A549 (cell line): ENCODE results near the gene EVX2.

Source experiments
- CHD4 ChIP-seq: fragments of 200-600 bp; sonication (generic); IDR thresholded peaks from 2 replicates; pipeline ENCODE4 v1.6.1; 2016; ENCODE audit warnings: antibody characterized with exemption, mild to moderate bottlenecking, borderline replicate concordance
- EP300 ChIP-seq, 2 experiments: fragments of >200 bp; sonication (Bioruptor Twin); formaldehyde crosslinking; IDR thresholded peaks; 2 replicates in 1 of 2; 3 replicates in 1 of 2; pipeline ENCODE4 v1.6.1; 2016 to 2017
- JUN ChIP-seq, 2 experiments: fragments of >200 bp; sonication (Bioruptor Twin); formaldehyde crosslinking; IDR thresholded peaks; 2 replicates in 1 of 2; 3 replicates in 1 of 2; pipeline ENCODE4 v1.6.1; 2016 to 2017
- NR3C1 ChIP-seq: fragments of >200 bp; sonication (Bioruptor Twin); formaldehyde crosslinking; IDR thresholded peaks from 3 replicates; pipeline ENCODE4 v1.6.1; 2017
- POLR2A ChIP-seq: IDR thresholded peaks from 2 replicates; pipeline ENCODE4 v1.6.1; 2012; ENCODE audit warnings: mild to moderate bottlenecking, low read length
- POLR2AphosphoS2 ChIP-seq: conservative IDR thresholded peaks from 2 replicates; pipeline ENCODE4 v1.6.1; 2012; ENCODE audit warnings: low read length, improper control_type of control experiment, inconsistent platforms
- RFX5 ChIP-seq: fragments of 450-650 bp; IDR thresholded peaks from 2 replicates; pipeline ENCODE4 v1.7.1; 2014; ENCODE audit warnings: antibody characterized with exemption, mild to moderate bottlenecking, moderate library complexity
- ZFP36 ChIP-seq: fragments of 450-650 bp; IDR thresholded peaks from 2 replicates; pipeline ENCODE4 v1.6.1; 2014; ENCODE audit warnings: borderline replicate concordance; ENCODE audit not compliant: partially characterized antibody
- TF ChIP-seq, protein P1 (sequence below): fragments of >200 bp; sonication (Bioruptor Twin); formaldehyde crosslinking; IDR thresholded peaks from 3 replicates; pipeline ENCODE4 v1.5.1; 2016
- TF ChIP-seq, protein P2 (sequence below): fragments of 150-350 bp; IDR thresholded peaks from 2 replicates; pipeline ENCODE4 v1.6.1; 2014; ENCODE audit warnings: low read depth, mild to moderate bottlenecking, low read length
- TF ChIP-seq, protein P3 (sequence below): IDR thresholded peaks from 2 replicates; pipeline ENCODE4 v1.6.1; 2012

DNA sequence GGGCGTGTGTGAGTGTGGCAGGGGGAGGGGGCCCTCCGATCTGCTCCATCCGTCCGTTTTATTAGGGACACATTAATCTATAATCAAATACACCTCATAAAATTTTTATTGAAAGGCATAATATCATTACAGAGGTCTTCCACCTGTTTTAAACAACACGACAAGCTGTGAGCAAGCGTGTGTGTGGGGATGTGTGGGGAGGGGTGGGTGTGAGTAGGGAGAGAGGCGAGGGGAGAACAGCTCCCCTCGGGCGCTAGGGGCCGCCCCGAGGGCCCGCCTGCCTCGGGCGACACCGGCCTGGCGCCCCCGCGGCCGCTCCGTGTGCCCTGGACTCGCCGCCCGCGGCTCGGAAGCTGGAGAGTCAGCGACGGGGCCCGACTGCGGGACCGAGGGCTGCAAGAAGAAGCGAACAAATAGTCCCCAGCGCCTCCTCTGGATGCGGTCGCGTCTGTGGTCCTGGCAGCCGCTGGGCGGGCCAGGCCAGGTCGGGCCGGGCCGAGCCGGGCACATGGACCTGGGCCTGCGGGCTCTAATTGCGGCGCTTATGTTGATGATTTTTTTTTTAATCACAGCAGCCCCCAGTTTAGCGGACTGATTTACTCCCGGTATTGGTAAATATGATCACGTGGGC lies 38.4 kb upstream of the EVX2 start:
- TF ChIP-seq RFX5 (no peak), EP300 (IDR thresholded peaks at IDR 0.05) (no peak), CHD4 (no peak), POLR2A (no peak), POLR2AphosphoS2 (no peak), NR3C1 (no peak), ZFP36 (no peak), JUN (IDR thresholded peaks at IDR 0.05) (no peak)
- TF ChIP-seq, protein P1, sequence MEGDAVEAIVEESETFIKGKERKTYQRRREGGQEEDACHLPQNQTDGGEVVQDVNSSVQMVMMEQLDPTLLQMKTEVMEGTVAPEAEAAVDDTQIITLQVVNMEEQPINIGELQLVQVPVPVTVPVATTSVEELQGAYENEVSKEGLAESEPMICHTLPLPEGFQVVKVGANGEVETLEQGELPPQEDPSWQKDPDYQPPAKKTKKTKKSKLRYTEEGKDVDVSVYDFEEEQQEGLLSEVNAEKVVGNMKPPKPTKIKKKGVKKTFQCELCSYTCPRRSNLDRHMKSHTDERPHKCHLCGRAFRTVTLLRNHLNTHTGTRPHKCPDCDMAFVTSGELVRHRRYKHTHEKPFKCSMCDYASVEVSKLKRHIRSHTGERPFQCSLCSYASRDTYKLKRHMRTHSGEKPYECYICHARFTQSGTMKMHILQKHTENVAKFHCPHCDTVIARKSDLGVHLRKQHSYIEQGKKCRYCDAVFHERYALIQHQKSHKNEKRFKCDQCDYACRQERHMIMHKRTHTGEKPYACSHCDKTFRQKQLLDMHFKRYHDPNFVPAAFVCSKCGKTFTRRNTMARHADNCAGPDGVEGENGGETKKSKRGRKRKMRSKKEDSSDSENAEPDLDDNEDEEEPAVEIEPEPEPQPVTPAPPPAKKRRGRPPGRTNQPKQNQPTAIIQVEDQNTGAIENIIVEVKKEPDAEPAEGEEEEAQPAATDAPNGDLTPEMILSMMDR: no peak
- TF ChIP-seq, protein P2, sequence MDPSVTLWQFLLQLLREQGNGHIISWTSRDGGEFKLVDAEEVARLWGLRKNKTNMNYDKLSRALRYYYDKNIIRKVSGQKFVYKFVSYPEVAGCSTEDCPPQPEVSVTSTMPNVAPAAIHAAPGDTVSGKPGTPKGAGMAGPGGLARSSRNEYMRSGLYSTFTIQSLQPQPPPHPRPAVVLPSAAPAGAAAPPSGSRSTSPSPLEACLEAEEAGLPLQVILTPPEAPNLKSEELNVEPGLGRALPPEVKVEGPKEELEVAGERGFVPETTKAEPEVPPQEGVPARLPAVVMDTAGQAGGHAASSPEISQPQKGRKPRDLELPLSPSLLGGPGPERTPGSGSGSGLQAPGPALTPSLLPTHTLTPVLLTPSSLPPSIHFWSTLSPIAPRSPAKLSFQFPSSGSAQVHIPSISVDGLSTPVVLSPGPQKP: no peak
- TF ChIP-seq, protein P3, sequence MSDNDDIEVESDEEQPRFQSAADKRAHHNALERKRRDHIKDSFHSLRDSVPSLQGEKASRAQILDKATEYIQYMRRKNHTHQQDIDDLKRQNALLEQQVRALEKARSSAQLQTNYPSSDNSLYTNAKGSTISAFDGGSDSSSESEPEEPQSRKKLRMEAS: no peak
